Measurements from ENCODE around the gene FRMD3. TPM values are rescaled to one million over a fixed set of nuclear protein-coding genes. Genes with fewer than 3 reads are reported as not detected.

FRMD3 gene
- total RNA-seq (2014; rRNA removed) = 3.9 and 6.0 TPM in 2 replicates
- percentile 73 among the genes with signal in this experiment for Bru-seq, nascent RNA
- BruChase-seq, experiment 1, labeled RNA remaining after a 6-hour chase = percentile 57 among the genes with signal in this experiment
- BruChase-seq, experiment 2, labeled RNA remaining after a 2-hour chase = percentile 64 among the genes with signal in this experiment
- long read RNA-seq, full-length matches to known transcripts = 26 of 42 reads
- long read RNA-seq, partial matches to known transcripts = 1 of 42 reads
- long read RNA-seq, other reads (novel, unspliced or antisense) = 15 of 42 reads

DNA sequence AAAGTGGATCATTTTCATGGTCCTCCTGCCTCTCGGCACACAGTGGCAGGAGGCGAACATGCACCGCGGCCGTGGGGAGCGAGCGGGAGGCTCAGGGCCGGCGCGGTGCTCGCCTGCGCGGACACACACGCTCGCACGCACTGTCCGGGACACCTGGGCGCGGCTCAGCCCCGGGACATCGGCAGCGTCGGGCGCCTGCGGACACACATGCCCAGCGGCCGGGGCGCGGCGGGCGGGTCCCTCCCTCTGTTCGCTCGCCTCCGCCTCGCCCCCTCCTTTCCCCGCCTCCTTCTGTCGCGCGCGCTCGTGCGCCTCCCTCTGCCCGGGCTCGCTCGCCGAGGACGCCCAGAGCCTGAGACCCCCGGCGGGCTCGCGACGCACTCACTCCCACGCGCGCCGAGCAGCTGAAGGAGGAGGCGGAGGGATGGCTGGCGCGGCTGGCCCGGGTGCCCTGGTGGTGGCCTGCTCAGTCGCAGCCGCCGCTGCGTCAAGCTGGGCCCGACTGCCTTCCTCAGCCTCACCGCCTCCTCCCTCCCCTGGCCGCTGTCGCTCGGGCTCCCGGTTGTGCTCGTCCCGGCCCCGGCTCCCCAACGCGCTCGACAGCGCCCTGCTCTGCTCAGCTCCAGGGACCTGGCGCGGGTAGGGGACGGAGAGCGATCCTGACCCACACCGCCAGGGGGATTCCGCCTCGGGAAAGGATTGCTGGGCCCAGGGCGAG, at the start of gene FRMD3:
Gene FRMD3 (minus strand): TSS at position 230 of the 718 bp plus-strand sequence. CDS start 170 bp downstream, at position 60.
- POLR2A ChIA-PET (ENCODE audit: unreplicated experiment) = no interaction called here
- no peak for TF ChIP-seq EZH2phosphoT487 (IDR thresholded peaks at IDR 0.05; ENCODE audit: borderline replicate concordance, low read length)
- peak; percentile 71 for TF ChIP-seq CTCF (conservative IDR thresholded peaks at IDR 0.05; ENCODE audit: low read depth, low read length)
- no peak for TF ChIP-seq EZH2 (IDR thresholded peaks at IDR 0.05; ENCODE audit: low read length, unreplicated experiment)
- no peaks in the 10 kb centered on the region for H3F3A ChIP-seq (ENCODE audit: low read length, unreplicated experiment)
- H4K20me1 ChIP-seq (ENCODE audit: low read length) = no peaks in the 10 kb centered on the region
- H3K79me2 ChIP-seq (ENCODE audit: low read length) = peaks cover 22% of the 10 kb centered on the region
- H2AFZ ChIP-seq (ENCODE audit: low read length) = peak within 1 kb of the TSS; percentile 80
- peaks cover 3% of the 10 kb centered on the region; the same call in 1 of the 2 replicates for H3K4me1 ChIP-seq (ENCODE audit: insufficient read depth, low read length)
- H3K9me2 ChIP-seq (replicated peaks; ENCODE audit: low read length) = no peaks in the 10 kb centered on the region
- no peaks in the 10 kb centered on the region for H3K27me3 ChIP-seq (ENCODE audit: low read length)
- peak within 1 kb of the TSS; percentile 66 for H3K9ac ChIP-seq (ENCODE audit: low read length)
- peak; percentile 78 for DNase-seq
- H3K4me2 ChIP-seq (ENCODE audit: low read length) = peak within 1 kb of the TSS; percentile 96
- no peaks in the 10 kb centered on the region for H3K36me3 ChIP-seq (ENCODE audit: low read depth, low read length)
- CTCF ChIA-PET = interaction anchor here (0.6 to 1.0 kb wide), 2 partner anchors 8 to 204 kb away, joined by 3 to 4 read pairs; no protein-coding TSS in a partner anchor
- intact Hi-C loops (cut with micrococcal nuclease) = loop anchor here (2.0 kb wide), 1 partner anchor 106 kb away; no protein-coding TSS in a partner anchor
- no peaks in the 10 kb centered on the region for H3K9me3 ChIP-seq (ENCODE audit: low read length)
- ATAC-seq = peak; percentile 92
- BruUV-seq (replicated peaks) = no TSS peak
- peak within 1 kb of the TSS; percentile 16; the same call in 1 of the 2 replicates for H3K27ac ChIP-seq (ENCODE audit: low read length)
- peak within 1 kb of the TSS; percentile 82 for H3K4me3 ChIP-seq (ENCODE audit: low read length)

- CTCF ChIA-PET = no interaction called here
- Histone ChIP-seq H3K9me2 (replicated peaks; ENCODE audit: low read length) (no peaks in the 10 kb centered on the region), H3K4me2 (ENCODE audit: low read length) (no peak overlapping the region), H3F3A (ENCODE audit: low read length, unreplicated experiment) (no peaks in the 10 kb centered on the region), H3K27ac (ENCODE audit: low read length) (no peak overlapping the region), H3K4me3 (ENCODE audit: low read length) (no peak overlapping the region), H3K36me3 (ENCODE audit: low read depth, low read length) (no peaks in the 10 kb centered on the region), H3K4me1 (ENCODE audit: insufficient read depth, low read length) (no peaks in the 10 kb centered on the region), H2AFZ (ENCODE audit: low read length) (no peak overlapping the region), H4K20me1 (ENCODE audit: low read length) (no peaks in the 10 kb centered on the region), H3K79me2 (ENCODE audit: low read length) (no peaks in the 10 kb centered on the region), H3K27me3 (ENCODE audit: low read length) (no peaks in the 10 kb centered on the region), H3K9me3 (ENCODE audit: low read length) (no peaks in the 10 kb centered on the region), H3K9ac (ENCODE audit: low read length) (no peak overlapping the region)
- BruUV-seq (replicated peaks) = no TSS peak
- POLR2A ChIA-PET (ENCODE audit: unreplicated experiment) = no interaction called here
- DNase-seq (no peak), ATAC-seq (no peak)
- TF ChIP-seq CTCF (conservative IDR thresholded peaks at IDR 0.05; ENCODE audit: low read depth, low read length) = no peak
- no peak for TF ChIP-seq EZH2phosphoT487 (IDR thresholded peaks at IDR 0.05; ENCODE audit: borderline replicate concordance, low read length)
- TF ChIP-seq EZH2 (IDR thresholded peaks at IDR 0.05; ENCODE audit: low read length, unreplicated experiment) = no peak
- intact Hi-C loops (cut with micrococcal nuclease) = no loop called here
These were observed 46.8 kb upstream of the FRMD3 start for GRCh38 chr9:83584995-83585394.
